Vagina (tissue), 2 donors: ENCODE measurements around the gene CLEC16A.

Experiments
- POLR2A ChIP-seq, 2 donors: fragments of 450-650 bp; IDR thresholded peaks; one replicate each; pipeline ENCODE4 v1.6.1; 2017; ENCODE audit warnings: antibody characterized with exemption in 2 of 2, mild to moderate bottlenecking in 2 of 2, moderate library complexity in 2 of 2
- POLR2AphosphoS5 ChIP-seq, 2 donors: sonication (generic); formaldehyde crosslinking; IDR thresholded peaks; one replicate each; pipeline ENCODE4 v1.9.0; 2017; ENCODE audit warnings: antibody characterized with exemption in 2 of 2, mild to moderate bottlenecking in 2 of 2, low read depth in 1 of 2; ENCODE audit not compliant: insufficient read depth in 1 of 2
- TF ChIP-seq, protein P1 (sequence below), 3 experiments: fragments of 450-650 bp in 2 of 3; fragments of 200-600 bp in 1 of 3; sonication (generic) in 1 of 3; IDR thresholded peaks; one replicate each; pipeline ENCODE4 v1.5.1; 2017 to 2019; ENCODE audit warnings: antibody characterized with exemption in 3 of 3, mild to moderate bottlenecking in 2 of 3, moderate library complexity in 2 of 3

DNA sequence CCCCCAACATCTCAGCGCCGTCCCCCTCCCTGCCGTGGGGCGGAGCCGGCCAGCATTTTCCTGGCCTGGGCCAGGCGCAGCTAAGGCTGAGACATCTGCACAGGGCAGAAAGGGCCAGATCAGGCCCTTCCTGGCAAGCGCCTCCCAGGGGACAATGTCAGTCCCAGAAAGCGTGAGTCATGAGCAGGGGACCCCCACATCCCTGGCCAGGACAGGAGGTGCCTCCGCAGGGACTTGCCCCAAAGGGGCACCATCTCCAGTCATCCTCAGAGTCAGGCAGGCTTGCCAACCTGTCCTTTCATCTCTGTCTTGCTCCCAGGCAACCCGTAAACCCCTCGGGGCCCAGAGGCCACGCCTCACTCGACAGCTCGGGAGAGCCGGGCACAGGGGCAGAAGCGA is 268.4 kb downstream of the CLEC16A start:
- TF ChIP-seq, protein P1, sequence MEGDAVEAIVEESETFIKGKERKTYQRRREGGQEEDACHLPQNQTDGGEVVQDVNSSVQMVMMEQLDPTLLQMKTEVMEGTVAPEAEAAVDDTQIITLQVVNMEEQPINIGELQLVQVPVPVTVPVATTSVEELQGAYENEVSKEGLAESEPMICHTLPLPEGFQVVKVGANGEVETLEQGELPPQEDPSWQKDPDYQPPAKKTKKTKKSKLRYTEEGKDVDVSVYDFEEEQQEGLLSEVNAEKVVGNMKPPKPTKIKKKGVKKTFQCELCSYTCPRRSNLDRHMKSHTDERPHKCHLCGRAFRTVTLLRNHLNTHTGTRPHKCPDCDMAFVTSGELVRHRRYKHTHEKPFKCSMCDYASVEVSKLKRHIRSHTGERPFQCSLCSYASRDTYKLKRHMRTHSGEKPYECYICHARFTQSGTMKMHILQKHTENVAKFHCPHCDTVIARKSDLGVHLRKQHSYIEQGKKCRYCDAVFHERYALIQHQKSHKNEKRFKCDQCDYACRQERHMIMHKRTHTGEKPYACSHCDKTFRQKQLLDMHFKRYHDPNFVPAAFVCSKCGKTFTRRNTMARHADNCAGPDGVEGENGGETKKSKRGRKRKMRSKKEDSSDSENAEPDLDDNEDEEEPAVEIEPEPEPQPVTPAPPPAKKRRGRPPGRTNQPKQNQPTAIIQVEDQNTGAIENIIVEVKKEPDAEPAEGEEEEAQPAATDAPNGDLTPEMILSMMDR (IDR thresholded peaks at IDR 0.05): no peak
- TF ChIP-seq POLR2AphosphoS5 (IDR thresholded peaks at IDR 0.05; ENCODE audit: insufficient read depth in 1 of 2, low read depth in 1 of 2) (no peak), POLR2A (IDR thresholded peaks at IDR 0.05) (no peak)
